SK-N-MC (cell line): ENCODE results near the gene SRGAP3.

Experiments
- EZH2 ChIP-seq: fragments of 200-600 bp; sonication (generic); IDR thresholded peaks from one replicate; pipeline ENCODE4 v1.6.1; 2017; ENCODE audit warnings: antibody characterized with exemption
- FOXP2 ChIP-seq: optimal IDR thresholded peaks from 2 replicates; pipeline ENCODE3; 2011; ENCODE audit warnings: mild to moderate bottlenecking, moderate library complexity; ENCODE audit not compliant: insufficient read depth; ENCODE audit errors: extremely low read length, control extremely low read depth
- POLR2AphosphoS5 ChIP-seq: IDR thresholded peaks from 2 replicates; pipeline ENCODE4 v1.6.1; 2012; ENCODE audit warnings: mild to moderate bottlenecking, low read depth, low read length, borderline replicate concordance

GRCh38 chr3:9251055-9251786 is 1.8 kb upstream of the SRGAP3 start:
- TF ChIP-seq EZH2 (no peak), POLR2AphosphoS5 (no peak), FOXP2 (no peak)
